Measurements from ENCODE around the gene CCDC146. TPM values are rescaled to one million over a fixed set of nuclear protein-coding genes. Genes with fewer than 3 reads are reported as not detected.
"Not testable (repeated sequence)": the region's sequence is repeated elsewhere in the genome, so short reads cannot be mapped to it uniquely, and the experiment has no call there.

Gene CCDC146
- polyA plus RNA-seq, 1 donor from 2014 or later: 13.0 TPM

DNA sequence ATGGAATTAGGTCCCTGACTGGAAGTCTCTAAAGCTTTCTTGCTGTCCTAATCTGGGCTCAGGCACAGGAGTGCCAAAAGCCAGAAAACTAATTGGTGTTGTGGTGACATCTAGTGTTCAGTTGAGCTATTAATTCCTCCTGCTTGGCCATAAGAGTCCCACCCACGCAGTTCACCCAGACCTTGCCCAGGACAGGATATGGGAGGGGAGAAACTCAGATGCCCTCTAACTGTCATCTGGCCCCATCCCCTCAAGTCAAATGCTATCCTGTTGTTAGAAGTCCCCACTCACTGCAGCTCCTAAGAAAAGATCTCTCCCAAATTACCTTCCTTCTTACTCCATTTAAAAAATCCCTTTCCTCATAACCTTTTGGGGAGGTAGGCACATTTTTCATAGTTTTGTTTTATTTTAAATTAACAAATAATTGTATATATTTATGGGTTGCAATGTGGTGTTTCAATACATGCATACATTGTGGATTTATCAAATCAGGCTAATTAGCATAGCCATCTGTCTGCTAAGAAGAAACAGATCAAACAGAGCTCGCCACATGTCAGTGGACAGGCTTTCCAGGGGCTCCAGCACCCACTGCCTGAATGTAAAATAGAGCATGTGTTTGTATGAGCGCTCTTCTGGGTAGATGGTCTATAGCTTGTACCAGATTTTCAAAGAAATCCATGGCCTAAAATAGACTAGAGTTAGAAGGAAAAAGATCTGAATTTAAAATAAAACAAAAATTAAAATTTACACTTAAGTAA, 209.7 kb downstream of the CCDC146 start:
- Histone ChIP-seq H3K9ac (ENCODE audit: low read length) (no peak overlapping the region), H3K4me3 (ENCODE audit: low read length) (no peak overlapping the region), H3K9me3 (ENCODE audit: low read length) (no peaks in the 10 kb centered on the region), H3K27me3 (ENCODE audit: insufficient read depth, low read depth, low read length) (no peaks in the 10 kb centered on the region), H3K9me2 (ENCODE audit: insufficient read depth, low read length) (no peaks in the 10 kb centered on the region), H4K20me1 (ENCODE audit: insufficient read depth) (no peaks in the 10 kb centered on the region), H3K27ac (ENCODE audit: low read length) (no peak overlapping the region), H3K36me3 (ENCODE audit: insufficient read depth, low read length) (no peaks in the 10 kb centered on the region), H3K4me2 (ENCODE audit: low read length) (no peak overlapping the region), H3F3A (ENCODE audit: insufficient read depth, low read length, poor library complexity, severe bottlenecking) (no peaks in the 10 kb centered on the region), H3K79me2 (replicated peaks; ENCODE audit: insufficient read depth, low read length) (no peaks in the 10 kb centered on the region), H2AFZ (ENCODE audit: low read depth, low read length) (no peak overlapping the region)
- no peak for TF ChIP-seq EZH2 (IDR thresholded peaks at IDR 0.05; ENCODE audit: borderline replicate concordance, insufficient read depth, low read length, poor library complexity, severe bottlenecking)
- TF ChIP-seq TAF1 (IDR thresholded peaks at IDR 0.05; ENCODE audit: low read depth): no peak
- TF ChIP-seq, protein P1, sequence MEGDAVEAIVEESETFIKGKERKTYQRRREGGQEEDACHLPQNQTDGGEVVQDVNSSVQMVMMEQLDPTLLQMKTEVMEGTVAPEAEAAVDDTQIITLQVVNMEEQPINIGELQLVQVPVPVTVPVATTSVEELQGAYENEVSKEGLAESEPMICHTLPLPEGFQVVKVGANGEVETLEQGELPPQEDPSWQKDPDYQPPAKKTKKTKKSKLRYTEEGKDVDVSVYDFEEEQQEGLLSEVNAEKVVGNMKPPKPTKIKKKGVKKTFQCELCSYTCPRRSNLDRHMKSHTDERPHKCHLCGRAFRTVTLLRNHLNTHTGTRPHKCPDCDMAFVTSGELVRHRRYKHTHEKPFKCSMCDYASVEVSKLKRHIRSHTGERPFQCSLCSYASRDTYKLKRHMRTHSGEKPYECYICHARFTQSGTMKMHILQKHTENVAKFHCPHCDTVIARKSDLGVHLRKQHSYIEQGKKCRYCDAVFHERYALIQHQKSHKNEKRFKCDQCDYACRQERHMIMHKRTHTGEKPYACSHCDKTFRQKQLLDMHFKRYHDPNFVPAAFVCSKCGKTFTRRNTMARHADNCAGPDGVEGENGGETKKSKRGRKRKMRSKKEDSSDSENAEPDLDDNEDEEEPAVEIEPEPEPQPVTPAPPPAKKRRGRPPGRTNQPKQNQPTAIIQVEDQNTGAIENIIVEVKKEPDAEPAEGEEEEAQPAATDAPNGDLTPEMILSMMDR (IDR thresholded peaks at IDR 0.05; ENCODE audit: poor library complexity, severe bottlenecking): peak; percentile 85
- TF ChIP-seq POLR2AphosphoS5 (IDR thresholded peaks at IDR 0.05): no peak
- no peak for TF ChIP-seq MXI1 (conservative IDR thresholded peaks at IDR 0.05; ENCODE audit: poor library complexity, severe bottlenecking)
- TF ChIP-seq EP300 (conservative IDR thresholded peaks at IDR 0.05; ENCODE audit: poor library complexity, severe bottlenecking): no peak
- TF ChIP-seq REST (IDR thresholded peaks at IDR 0.05; ENCODE audit: borderline replicate concordance): no peak
- TF ChIP-seq RAD21 (conservative IDR thresholded peaks at IDR 0.05): peak; percentile 88
- TF ChIP-seq SMC3 (conservative IDR thresholded peaks at IDR 0.05; ENCODE audit: poor library complexity): peak; percentile 87

DNA sequence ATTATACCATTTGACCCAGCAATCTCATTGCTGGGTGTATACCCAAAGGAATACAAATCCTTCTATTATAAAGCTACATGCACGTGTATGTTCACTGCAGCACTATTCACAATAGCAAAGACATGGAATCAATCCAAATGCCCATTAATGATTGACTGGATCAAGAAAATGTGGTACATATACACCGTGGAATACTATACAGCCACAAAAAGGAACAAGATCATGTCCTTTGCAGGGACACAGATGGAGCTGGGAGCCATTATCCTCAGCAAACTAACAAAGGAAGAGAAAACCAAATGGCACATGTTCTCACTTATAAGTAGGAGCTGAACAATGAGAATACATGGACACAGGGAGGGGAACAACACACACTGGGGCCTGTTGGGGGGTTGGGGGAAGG, 211.6 kb downstream of the CCDC146 start:
- H2AFZ ChIP-seq (ENCODE audit: low read depth, low read length); H3K4me3 ChIP-seq (ENCODE audit: low read length); H3K27ac ChIP-seq (ENCODE audit: low read length); H3K79me2 ChIP-seq (replicated peaks; ENCODE audit: insufficient read depth, low read length); H3K27me3 ChIP-seq (ENCODE audit: insufficient read depth, low read depth, low read length); H3F3A ChIP-seq (ENCODE audit: insufficient read depth, low read length, poor library complexity, severe bottlenecking); H4K20me1 ChIP-seq (ENCODE audit: insufficient read depth); H3K4me2 ChIP-seq (ENCODE audit: low read length); H3K9me3 ChIP-seq (ENCODE audit: low read length); H3K9ac ChIP-seq (ENCODE audit: low read length); H3K9me2 ChIP-seq (ENCODE audit: insufficient read depth, low read length); H3K36me3 ChIP-seq (ENCODE audit: insufficient read depth, low read length): not testable (repeated sequence)

All from neural cell (in vitro differentiated cells).